Testis (tissue), 2 donors: ENCODE results near the gene ZSCAN5B.

Source experiments
- CTCF ChIP-seq, 3 experiments: fragments of 450-650 bp in 2 of 3; fragments of 200-600 bp in 1 of 3; sonication (generic) in 1 of 3; IDR thresholded peaks; one replicate each; pipeline ENCODE4 v1.5.1; 2016 to 2019; ENCODE audit warnings: antibody characterized with exemption in 3 of 3, mild to moderate bottlenecking in 2 of 3, moderate library complexity in 1 of 3
- POLR2A ChIP-seq: fragments of 450-650 bp; IDR thresholded peaks from one replicate; pipeline ENCODE4 v1.6.1; 2017; ENCODE audit warnings: antibody characterized with exemption, mild to moderate bottlenecking, moderate library complexity

GRCh38 chr19:56144376-56144775, 53.2 kb downstream of the ZSCAN5B start:
- TF ChIP-seq CTCF (IDR thresholded peaks at IDR 0.05) = no peak
- TF ChIP-seq POLR2A = no peak
